Testis (tissue), 3 donors: ENCODE measurements around the gene PXK. TPM values are rescaled to one million over a fixed set of nuclear protein-coding genes. Genes with fewer than 3 reads are reported as not detected.

Source experiments
- DNase-seq: peaks from one replicate; pipeline ENCODE4 v3.0.0-alpha.2; 2019
- H3K27ac ChIP-seq, 2 donors: fragments of 200-600 bp; sonication (generic); one replicate each; pipeline ENCODE4 v1.5.1; 2019
- H3K27me3 ChIP-seq: fragments of 200-600 bp; sonication (generic); one replicate; pipeline ENCODE4 v1.5.1; 2019
- H3K36me3 ChIP-seq: fragments of 200-600 bp; sonication (generic); one replicate; pipeline ENCODE4 v1.5.1; 2017; ENCODE audit warnings: low read depth; ENCODE audit errors: missing control alignments
- H3K4me1 ChIP-seq: fragments of 200-600 bp; sonication (generic); one replicate; pipeline ENCODE4 v1.5.1; 2019
- H3K4me3 ChIP-seq, 2 donors: fragments of 200-600 bp; sonication (generic); one replicate each; pipeline ENCODE4 v1.5.1; 2017 to 2019
- H3K9me3 ChIP-seq: fragments of 200-600 bp; sonication (generic); one replicate; pipeline ENCODE4 v1.5.1; 2017
- CTCF ChIP-seq, 3 experiments: fragments of 450-650 bp in 2 of 3; fragments of 200-600 bp in 1 of 3; sonication (generic) in 1 of 3; IDR thresholded peaks; one replicate each; pipeline ENCODE4 v1.5.1; 2016 to 2019; ENCODE audit warnings: antibody characterized with exemption in 3 of 3, mild to moderate bottlenecking in 2 of 3, moderate library complexity in 1 of 3
- POLR2A ChIP-seq: fragments of 450-650 bp; IDR thresholded peaks from one replicate; pipeline ENCODE4 v1.6.1; 2017; ENCODE audit warnings: antibody characterized with exemption, mild to moderate bottlenecking, moderate library complexity
- WGBS, 2 donors: methylation state at CpG; one replicate each; pipeline ENCODE4 v1.1.5; 2018; 5-methylcytosine and 5-hydroxymethylcytosine counted together
- intact Hi-C: fragments of 100-400 bp; cut with DNase I; formaldehyde crosslinking; loops from one replicate; pipeline ENCODE4 v1.15.1; 2023; ENCODE audit warnings: low total_unique reads
- polyA plus RNA-seq: library from polyadenylated mRNA; stranded (reverse); fragments of 350-450 nt; fragmentation: Illumina TruSeq; extraction: RNeasy Lipid Tissue Mini Kit (QIAGEN cat#74804); gene quantifications from one replicate; pipeline ENCODE4 v1.2.3, GENCODE V29; 2014; ENCODE audit warnings: low read depth, low replicate concordance; ENCODE audit not compliant: insufficient read depth
- total RNA-seq, 2 donors: library from RNA; depleted of rRNA; stranded (reverse); fragments of >200 nt; gene quantifications; one replicate each; pipeline ENCODE4 v1.2.3, GENCODE V29; 2016

The PXK gene
- total and polyA plus RNA-seq, 3 donors from 2014 or later = 28.8 to 31.3 (median 29.3) TPM

- Histone ChIP-seq H3K27ac (no peak overlapping the region), H3K4me3 (no peak overlapping the region), H3K4me1 (no peaks in the 10 kb centered on the region)
Measured at GRCh38 chr3:58342676-58343075, 10.0 kb downstream of the PXK start.

GRCh38 chr3:58345457-58345856 is 12.8 kb downstream of the PXK start:
- 94 to 96% methylated on average over 4 of the region's 4 CpGs for WGBS, 2 donors
- H3K4me1 ChIP-seq = no peaks in the 10 kb centered on the region
- H3K4me3 ChIP-seq = no peak overlapping the region
- no peak for DNase-seq
- no peaks in the 10 kb centered on the region for H3K9me3 ChIP-seq
- no peaks in the 10 kb centered on the region for H3K27me3 ChIP-seq
- intact Hi-C loops = no loop called here
- no peak overlapping the region for H3K27ac ChIP-seq
- no peak for TF ChIP-seq POLR2A
- no peak for TF ChIP-seq CTCF (IDR thresholded peaks at IDR 0.05)
- H3K36me3 ChIP-seq = no peaks in the 10 kb centered on the region

More at GRCh38 chr3:58342676-58343075, 10.0 kb downstream of the PXK start:
- Histone ChIP-seq H3K9me3 (no peaks in the 10 kb centered on the region), H3K27me3 (no peaks in the 10 kb centered on the region), H3K36me3 (no peaks in the 10 kb centered on the region)
- no peak for TF ChIP-seq CTCF (IDR thresholded peaks at IDR 0.05)
- TF ChIP-seq POLR2A = no peak
- intact Hi-C loops = no loop called here
- WGBS, 2 donors = 83 to 86% methylated on average over 5 of the region's 5 CpGs
- DNase-seq = no peak

GRCh38 chr3:58346368-58346767 is 13.7 kb downstream of the PXK start:
- DNase-seq = no peak
- WGBS, 2 donors = 86 to 97% methylated on average over 2 of the region's 2 CpGs
- Histone ChIP-seq H3K9me3 (no peaks in the 10 kb centered on the region), H3K27ac (no peak overlapping the region), H3K4me3 (no peak overlapping the region), H3K36me3 (no peaks in the 10 kb centered on the region), H3K4me1 (no peaks in the 10 kb centered on the region), H3K27me3 (no peaks in the 10 kb centered on the region)
- intact Hi-C loops = no loop called here
- TF ChIP-seq CTCF (IDR thresholded peaks at IDR 0.05) (no peak), POLR2A (no peak)

GRCh38 chr3:58347984-58348383 is 15.3 kb downstream of the PXK start:
- Histone ChIP-seq H3K4me3 (no peak overlapping the region), H3K9me3 (no peaks in the 10 kb centered on the region), H3K36me3 (no peaks in the 10 kb centered on the region), H3K27me3 (no peaks in the 10 kb centered on the region), H3K27ac (no peak overlapping the region), H3K4me1 (no peaks in the 10 kb centered on the region)
- intact Hi-C loops = no loop called here
- 92 to 98% methylated on average over 7 of the region's 7 CpGs for WGBS, 2 donors
- no peak for TF ChIP-seq CTCF (IDR thresholded peaks at IDR 0.05)
- TF ChIP-seq POLR2A = no peak
- DNase-seq = no peak

GRCh38 chr3:58349792-58350626 is 17.3 kb downstream of the PXK start:
- no peak overlapping the region for H3K27ac ChIP-seq

More at GRCh38 chr3:58349792-58350626, 17.3 kb downstream of the PXK start:
- TF ChIP-seq CTCF (IDR thresholded peaks at IDR 0.05) = no peak
- TF ChIP-seq POLR2A = no peak
- intact Hi-C loops = no loop called here
- no peak overlapping the region for H3K4me3 ChIP-seq
- H3K4me1 ChIP-seq = no peaks in the 10 kb centered on the region
- 89 to 90% methylated on average over 7 of the region's 7 CpGs for WGBS, 2 donors
- no peaks in the 10 kb centered on the region for H3K27me3 ChIP-seq
- no peaks in the 10 kb centered on the region for H3K36me3 ChIP-seq
- no peak for DNase-seq
- no peaks in the 10 kb centered on the region for H3K9me3 ChIP-seq
